ENCODE results near the gene MGMT. TPM values are rescaled to one million over a fixed set of nuclear protein-coding genes. Genes with fewer than 3 reads are reported as not detected.

MGMT gene
- total RNA-seq, 1 experiment from 2014 or later = 18.6 TPM

- DNase-seq = no peak
- no peak overlapping the region for H3K4me3 ChIP-seq (ENCODE audit: insufficient read depth, low read depth, low read length)
- H3K27me3 ChIP-seq (ENCODE audit: control insufficient read depth, insufficient read depth, low read length) = no peaks in the 10 kb centered on the region
- no peaks in the 10 kb centered on the region for H3K36me3 ChIP-seq (replicated peaks; ENCODE audit: control insufficient read depth, insufficient read depth, low read length)
Measured at GRCh38 chr10:129800796-129801340, 333.8 kb downstream of the MGMT start.

DNA sequence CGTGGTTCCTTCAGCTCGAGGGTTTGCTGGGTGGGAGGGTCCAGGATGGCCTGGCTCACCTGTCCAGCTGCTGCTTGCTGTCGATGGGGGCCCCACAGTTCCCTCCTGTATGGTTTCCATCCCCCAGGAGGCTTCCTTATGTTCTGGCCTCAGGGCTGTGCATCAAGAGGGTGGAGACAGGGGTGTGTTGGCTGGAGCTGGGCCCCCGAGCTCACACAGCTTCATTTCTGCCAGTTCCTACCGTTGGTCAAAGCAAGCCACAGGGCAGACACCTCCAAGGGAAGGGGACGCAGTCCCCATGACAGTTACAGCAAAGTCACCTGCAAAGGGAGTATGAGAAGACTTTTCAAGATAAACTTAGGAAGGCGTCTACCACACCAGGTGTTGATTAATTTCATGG, 340.2 kb downstream of the MGMT start:
- Histone ChIP-seq H3K4me3 (ENCODE audit: insufficient read depth, low read depth, low read length) (no peak overlapping the region), H3K27me3 (ENCODE audit: control insufficient read depth, insufficient read depth, low read length) (no peaks in the 10 kb centered on the region), H3K36me3 (replicated peaks; ENCODE audit: control insufficient read depth, insufficient read depth, low read length) (no peaks in the 10 kb centered on the region)
- no peak for DNase-seq

GRCh38 chr10:129808092-129808983, 341.3 kb downstream of the MGMT start:
- Histone ChIP-seq H3K36me3 (replicated peaks; ENCODE audit: control insufficient read depth, insufficient read depth, low read length) (no peaks in the 10 kb centered on the region), H3K27me3 (ENCODE audit: control insufficient read depth, insufficient read depth, low read length) (no peaks in the 10 kb centered on the region), H3K4me3 (ENCODE audit: insufficient read depth, low read depth, low read length) (no peak overlapping the region)
- no peak for DNase-seq

- no peak for DNase-seq
- Histone ChIP-seq H3K27me3 (ENCODE audit: control insufficient read depth, insufficient read depth, low read length) (no peaks in the 10 kb centered on the region), H3K4me3 (ENCODE audit: insufficient read depth, low read depth, low read length) (no peak overlapping the region), H3K36me3 (replicated peaks; ENCODE audit: control insufficient read depth, insufficient read depth, low read length) (no peaks in the 10 kb centered on the region)
Measured at GRCh38 chr10:129809431-129809830, 342.4 kb downstream of the MGMT start.

DNA sequence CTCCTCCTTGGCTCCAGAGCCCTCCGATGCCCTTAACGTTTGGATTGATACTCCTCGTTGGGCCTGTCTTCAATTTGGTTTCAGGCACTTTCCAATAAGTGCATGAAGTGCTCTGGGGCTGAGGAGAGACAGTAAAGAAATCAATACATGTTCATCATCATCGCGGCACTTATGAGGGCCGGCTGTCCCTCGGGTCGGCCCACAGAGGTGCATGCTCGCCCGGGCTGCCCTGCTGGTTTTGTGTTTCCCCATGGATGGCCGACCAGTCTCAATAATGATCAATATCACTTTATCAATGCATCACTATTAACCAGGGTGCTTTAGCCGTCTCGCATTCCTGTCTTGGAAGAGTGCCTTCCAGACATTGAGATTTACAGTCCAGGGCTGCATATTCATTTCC, 342.8 kb downstream of the MGMT start:
- Histone ChIP-seq H3K27me3 (ENCODE audit: control insufficient read depth, insufficient read depth, low read length) (no peaks in the 10 kb centered on the region), H3K36me3 (replicated peaks; ENCODE audit: control insufficient read depth, insufficient read depth, low read length) (no peaks in the 10 kb centered on the region), H3K4me3 (ENCODE audit: insufficient read depth, low read depth, low read length) (no peak overlapping the region)
- DNase-seq = no peak

GRCh38 chr10:129811208-129811607, 344.2 kb downstream of the MGMT start:
- DNase-seq = no peak
- no peak overlapping the region for H3K4me3 ChIP-seq (ENCODE audit: insufficient read depth, low read depth, low read length)
- no peaks in the 10 kb centered on the region for H3K27me3 ChIP-seq (ENCODE audit: control insufficient read depth, insufficient read depth, low read length)
- H3K36me3 ChIP-seq (replicated peaks; ENCODE audit: control insufficient read depth, insufficient read depth, low read length) = no peaks in the 10 kb centered on the region

GRCh38 chr10:129812398-129812797, 345.4 kb downstream of the MGMT start:
- no peaks in the 10 kb centered on the region for H3K27me3 ChIP-seq (ENCODE audit: control insufficient read depth, insufficient read depth, low read length)
- no peaks in the 10 kb centered on the region for H3K36me3 ChIP-seq (replicated peaks; ENCODE audit: control insufficient read depth, insufficient read depth, low read length)
- no peak for DNase-seq
- no peak overlapping the region for H3K4me3 ChIP-seq (ENCODE audit: insufficient read depth, low read depth, low read length)

DNA sequence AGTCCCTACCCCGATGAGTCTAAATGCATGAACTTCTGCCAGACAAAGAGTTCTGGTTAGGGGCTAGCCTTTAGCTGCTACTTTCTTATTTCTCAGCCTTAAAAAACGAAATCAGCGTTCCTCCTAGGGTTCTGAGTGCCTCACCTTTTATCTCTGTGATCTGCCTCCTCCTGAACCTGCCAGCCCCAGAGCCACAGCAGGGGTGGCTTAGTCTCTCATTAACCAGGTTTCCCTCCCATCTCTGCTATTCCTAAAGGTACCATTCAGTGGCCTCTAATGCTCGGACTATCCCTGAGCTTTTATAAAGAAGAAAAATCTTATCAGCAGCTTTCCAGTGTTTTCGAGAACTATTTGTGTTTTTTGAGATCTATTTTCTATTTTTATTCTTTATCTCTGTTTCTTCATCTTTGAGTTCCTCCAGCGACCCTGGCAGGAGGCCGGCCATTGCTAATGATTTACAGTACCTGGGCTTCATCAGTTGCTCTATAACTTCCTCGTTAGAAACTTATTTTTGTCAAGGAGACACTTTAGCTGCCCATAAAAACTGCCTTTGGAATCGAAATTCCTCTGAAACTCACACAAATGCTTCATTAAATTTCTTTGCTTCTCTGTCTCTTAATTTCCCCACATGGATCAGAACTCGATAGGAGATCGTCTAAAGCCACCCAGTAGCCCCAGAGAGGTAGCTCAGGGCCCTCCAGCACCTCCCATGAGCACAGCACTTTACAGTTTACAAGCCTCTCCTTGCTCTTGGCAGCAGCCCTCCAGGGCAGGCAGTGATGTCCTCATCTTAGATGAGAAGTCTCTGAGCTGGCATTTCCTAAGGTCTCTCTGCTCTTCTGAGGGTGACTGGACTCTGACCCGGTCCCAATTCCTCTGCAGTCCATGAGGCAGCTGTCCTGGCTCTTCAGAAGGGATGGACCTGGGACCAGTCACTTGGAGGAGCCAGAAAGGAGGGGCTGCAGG, 347.9 kb downstream of the MGMT start:
- DNase-seq = no peak
- Histone ChIP-seq H3K27me3 (ENCODE audit: control insufficient read depth, insufficient read depth, low read length) (no peaks in the 10 kb centered on the region), H3K36me3 (replicated peaks; ENCODE audit: control insufficient read depth, insufficient read depth, low read length) (no peaks in the 10 kb centered on the region), H3K4me3 (ENCODE audit: insufficient read depth, low read depth, low read length) (no peak overlapping the region)

DNA sequence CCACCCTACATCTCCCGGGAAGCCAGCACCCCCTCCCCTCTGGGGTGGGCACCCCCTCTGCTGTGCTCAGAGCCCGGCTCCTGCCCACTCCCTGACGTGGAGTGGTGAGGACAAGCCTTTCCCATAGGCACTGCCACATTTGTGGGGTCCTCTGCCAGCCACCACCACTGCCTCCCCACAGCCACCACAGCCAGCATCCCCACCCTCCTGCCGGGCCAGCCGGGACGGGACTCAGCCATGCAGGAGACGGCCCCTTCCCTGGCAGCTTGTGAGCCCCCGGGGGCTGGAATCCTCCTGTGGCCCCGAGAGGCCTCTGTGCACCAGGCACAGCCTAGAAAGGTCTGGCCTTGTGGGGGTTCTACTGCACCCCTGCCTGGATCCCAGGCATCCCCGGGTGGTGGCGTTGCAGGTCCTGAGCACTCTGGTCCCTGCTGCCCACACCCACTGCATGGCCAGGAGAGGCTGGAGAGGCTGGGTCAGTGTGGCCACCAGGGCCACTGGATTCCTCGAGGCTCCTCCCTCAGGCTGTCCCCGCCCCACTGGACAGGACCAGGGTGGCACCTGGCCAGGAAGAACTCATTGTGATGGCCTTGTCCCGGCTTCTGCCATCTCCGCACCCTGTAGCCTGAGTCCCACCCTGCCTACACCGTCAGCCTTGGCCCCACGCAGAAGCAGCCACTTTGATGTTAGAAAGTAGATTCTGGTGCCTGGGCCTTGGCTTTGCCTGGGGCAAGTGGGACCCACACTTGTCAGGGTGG, 349.0 kb downstream of the MGMT start:
- no peak overlapping the region for H3K4me3 ChIP-seq (ENCODE audit: insufficient read depth, low read depth, low read length)
- no peaks in the 10 kb centered on the region for H3K27me3 ChIP-seq (ENCODE audit: control insufficient read depth, insufficient read depth, low read length)
- H3K36me3 ChIP-seq (replicated peaks; ENCODE audit: control insufficient read depth, insufficient read depth, low read length) = no peaks in the 10 kb centered on the region
- DNase-seq = no peak

GRCh38 chr10:129816656-129817045, 349.6 kb downstream of the MGMT start:
- no peaks in the 10 kb centered on the region for H3K36me3 ChIP-seq (replicated peaks; ENCODE audit: control insufficient read depth, insufficient read depth, low read length)
- H3K4me3 ChIP-seq (ENCODE audit: insufficient read depth, low read depth, low read length) = no peak overlapping the region
- no peak for DNase-seq
- H3K27me3 ChIP-seq (ENCODE audit: control insufficient read depth, insufficient read depth, low read length) = no peaks in the 10 kb centered on the region

Data from H7 (cell line).